A549 treated with AZD9567 at 1 μM for 4 hours (cell line): ENCODE data around the gene NRTN. TPM values are rescaled to one million over a fixed set of nuclear protein-coding genes. Genes with fewer than 3 reads are reported as not detected.

Source experiments
- total RNA-seq: library from RNA; stranded (reverse); fragments of 200-300 nt; extraction: Qiagen RNA extraction; gene quantifications from 5 replicates; pipeline ENCODE4 v1.2.3, GENCODE V29; 2022; ENCODE audit not compliant: insufficient read depth

The NRTN gene, protein sequence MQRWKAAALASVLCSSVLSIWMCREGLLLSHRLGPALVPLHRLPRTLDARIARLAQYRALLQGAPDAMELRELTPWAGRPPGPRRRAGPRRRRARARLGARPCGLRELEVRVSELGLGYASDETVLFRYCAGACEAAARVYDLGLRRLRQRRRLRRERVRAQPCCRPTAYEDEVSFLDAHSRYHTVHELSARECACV
- 0.71 to 1.2 TPM (median 0.86 TPM) in 4 of 5 replicates, not detected in the other for total RNA-seq

DNA sequence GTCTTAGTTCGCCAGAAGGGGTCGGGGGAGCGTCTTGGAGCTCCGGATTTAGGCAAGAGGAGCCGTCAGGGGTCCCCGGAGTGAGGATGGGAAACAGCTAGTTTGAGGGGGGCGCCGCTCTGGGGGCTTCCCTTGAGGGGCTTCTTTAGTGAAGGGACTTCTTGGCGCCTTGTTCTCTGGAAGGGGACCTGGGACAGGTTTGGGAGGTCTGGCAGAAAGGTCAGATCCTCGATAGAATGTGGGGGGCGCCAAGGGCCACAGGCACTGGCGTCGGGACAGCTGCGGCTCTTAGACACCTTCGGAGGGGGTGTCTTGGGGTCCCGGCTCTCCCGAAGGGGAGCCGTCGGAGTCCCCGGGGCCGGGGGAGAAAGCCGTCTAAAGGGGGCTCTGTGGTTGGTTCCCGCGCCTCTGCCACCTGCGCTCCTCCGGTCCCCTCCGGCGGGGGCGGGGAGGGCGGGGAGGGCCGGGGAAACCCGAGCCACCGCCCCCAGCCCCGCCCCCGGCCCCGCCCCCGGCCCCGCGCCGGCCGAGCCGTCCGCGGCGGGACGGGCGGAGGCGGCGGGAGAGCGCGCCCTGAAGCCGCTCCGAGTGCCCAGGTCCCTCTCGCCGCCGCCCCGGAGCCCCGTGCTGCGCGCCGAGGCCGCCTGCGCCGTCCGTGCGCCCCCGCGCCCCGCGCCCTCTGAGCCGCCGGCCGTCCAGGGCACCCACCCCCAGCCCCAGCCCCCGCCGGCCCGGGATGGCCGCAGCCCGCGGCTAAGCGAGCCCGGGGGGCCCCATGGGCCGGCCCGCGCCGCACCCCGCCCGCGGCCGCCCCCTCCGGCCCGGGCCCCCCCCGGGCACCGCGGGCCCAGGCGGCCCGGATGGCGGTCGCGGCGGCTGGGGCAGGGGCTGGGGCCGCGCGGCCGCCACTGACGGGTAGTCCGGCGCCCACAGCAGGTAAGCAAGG lies at the start of gene NRTN:
NRTN (plus strand) TSS at position 552 of the 946 bp plus-strand sequence. CDS start 19,099 bp downstream, outside the sequence.

DNA sequence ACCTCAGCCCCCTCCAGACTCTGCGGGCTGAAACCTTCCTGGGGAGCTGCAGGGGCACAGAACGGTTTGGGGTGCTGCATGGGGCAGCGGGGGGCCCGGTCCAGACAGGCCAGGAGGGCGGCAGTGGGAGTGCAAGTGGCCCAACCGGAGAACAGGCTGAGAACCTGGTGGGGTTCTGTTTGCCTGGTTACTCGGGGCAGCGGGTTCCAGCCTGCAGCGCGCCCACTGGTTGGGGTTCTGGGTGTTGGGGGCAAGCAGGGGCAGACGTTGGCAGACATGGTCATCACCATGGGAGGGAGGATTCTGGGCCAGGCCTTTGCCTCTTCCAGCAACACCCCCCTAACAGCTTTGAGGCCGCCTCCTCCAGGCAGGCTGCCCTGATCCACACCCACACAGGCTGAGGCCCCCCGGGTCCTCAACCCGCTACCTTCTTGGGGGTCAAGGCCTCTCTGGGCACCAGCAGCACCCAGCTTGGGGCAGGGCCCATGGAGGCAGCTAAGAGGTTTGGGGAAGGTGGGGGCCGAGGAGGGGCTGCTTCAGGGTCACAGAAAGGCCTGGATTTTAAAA lies 20.2 kb upstream of the NRTN start, which contains the start of gene PRR22:
PRR22 (minus strand) TSS at position 166 of the 567 bp plus-strand sequence; CDS start at position 80, 86 bp downstream.

DNA sequence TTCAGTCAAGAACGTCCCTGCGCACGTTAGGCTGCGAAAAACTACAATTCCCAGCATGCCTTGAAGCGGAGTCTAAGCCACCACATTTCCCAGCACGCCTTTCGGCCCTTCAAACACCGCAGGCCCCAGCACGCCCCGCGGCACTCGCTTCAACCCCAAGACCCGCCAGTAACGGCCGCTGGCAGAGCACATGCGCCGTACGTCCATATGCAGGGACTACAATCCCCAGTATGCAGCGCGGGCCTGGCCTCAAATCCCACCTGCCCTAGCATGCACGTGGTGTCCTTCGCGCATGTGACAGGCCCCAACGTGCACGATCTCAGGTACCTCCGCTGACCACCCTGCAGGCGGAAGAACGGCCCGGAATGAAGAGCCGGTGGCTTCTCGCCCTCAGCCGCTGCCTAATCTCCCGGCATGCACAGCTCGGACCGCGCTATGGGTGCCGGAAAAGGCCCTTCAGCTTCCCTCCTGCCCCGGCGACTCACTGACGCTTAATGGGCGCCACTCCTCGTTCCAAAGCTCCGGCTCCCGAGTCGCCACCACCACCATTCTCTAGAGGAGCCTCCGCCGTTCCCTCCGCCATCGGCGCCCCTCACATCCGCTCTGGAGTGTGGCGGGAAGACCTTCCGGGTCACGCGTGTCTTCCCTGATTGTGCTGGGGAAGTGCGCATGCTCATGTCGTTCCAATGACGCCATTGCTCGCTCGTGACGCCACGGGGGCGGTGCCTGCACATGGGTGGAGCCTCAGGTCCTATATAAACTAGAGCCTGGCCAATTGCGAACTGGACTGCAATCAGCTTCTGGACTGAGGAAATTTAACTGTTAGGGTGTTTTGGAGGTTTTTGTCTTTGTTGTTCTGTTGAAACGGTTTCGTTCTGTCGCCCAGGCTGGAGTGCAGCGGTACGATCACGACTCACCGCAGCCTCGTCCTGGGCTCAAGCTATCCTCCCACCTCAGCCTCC lies 14.0 kb upstream of the NRTN start, which contains the start of gene DUS3L:
DUS3L (minus strand) TSS at position 605 of the 962 bp plus-strand sequence; CDS start at position 583, 22 bp downstream.

DNA sequence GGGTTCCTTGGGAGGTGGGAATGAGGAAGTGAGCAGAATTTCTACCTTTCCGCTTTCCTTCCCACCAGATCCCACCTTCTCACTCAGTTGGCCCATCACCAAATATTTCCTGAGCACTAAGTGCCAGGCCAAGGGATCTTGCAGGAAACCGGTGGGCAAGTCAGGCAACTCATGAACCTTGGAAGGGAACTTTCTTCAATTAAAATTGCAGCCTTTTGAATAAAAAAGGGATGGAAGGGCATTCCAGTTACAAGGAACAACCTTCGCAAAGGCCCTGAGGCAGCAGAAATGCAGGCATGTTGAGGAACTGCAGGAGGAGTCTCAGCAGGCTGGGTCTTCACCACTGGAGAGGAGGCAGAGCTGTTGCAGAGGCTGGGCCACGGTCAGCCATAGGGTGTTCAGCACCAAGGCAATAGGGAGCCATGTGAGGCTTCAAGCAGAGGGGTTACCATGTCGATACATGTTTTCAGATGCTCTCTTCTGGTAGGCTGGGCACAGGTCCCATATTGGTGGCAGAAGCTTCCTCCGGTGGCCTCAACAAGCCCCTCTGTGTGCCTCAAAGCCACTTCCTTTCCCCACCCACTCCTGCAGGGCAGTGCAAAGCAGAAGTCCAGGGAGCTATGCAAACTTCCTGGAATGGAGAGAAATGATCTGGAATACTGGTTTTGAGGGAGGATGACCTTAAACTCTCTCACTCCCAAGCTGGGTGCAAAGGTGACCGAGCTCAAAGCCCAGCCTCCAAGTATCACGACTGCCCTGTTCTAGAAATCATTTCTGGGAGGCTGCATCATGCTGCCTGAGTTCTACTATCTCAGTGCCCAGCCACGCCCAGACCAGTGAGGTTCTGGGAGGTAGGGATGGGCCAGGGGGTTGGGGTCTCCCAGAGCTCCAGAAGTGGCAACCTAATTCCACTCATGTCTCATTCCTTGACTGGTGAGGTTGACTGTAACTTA lies 34.5 kb downstream of the NRTN start, which contains the start of gene FUT6:
FUT6 (minus strand) TSS at position 638 of the 953 bp plus-strand sequence. CDS start 7,135 bp downstream, outside the sequence.

DNA sequence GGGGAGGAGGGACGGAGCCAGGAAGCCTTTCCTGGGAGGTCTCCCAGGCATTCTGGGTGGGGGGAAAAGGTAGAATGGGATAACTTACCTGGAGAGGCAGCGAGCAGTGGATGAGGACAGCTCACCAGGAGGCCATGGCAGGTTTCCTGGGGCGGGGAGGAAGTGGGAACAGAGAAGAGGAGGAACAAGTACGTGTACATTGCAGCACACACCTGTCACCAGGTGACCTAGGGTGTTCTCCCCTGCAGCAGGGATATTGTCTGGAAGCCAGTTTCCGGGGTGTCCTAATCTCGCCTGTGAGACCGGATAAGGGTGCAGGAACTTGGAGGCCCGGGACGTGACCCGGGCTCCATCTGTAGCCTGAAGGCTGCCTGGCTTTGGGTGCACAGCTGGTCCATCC lies 46.4 kb downstream of the NRTN start, which contains the start of gene FUT3:
FUT3 (minus strand) TSS at position 148 of the 400 bp plus-strand sequence.

Other genes starting within 250 kb of the NRTN start
- 2.1 to 3.5 TPM (median 2.6 TPM) in 5 replicates for gene TINCR, start 237.1 kb upstream of the NRTN start, total RNA-seq
- gene SAFB2, start 182.3 kb upstream of the NRTN start, total RNA-seq = 26.0 to 44.1 TPM (median 36.0 TPM) in 5 replicates
- gene SAFB, start 182.0 kb upstream of the NRTN start, total RNA-seq = 47.5 to 53.0 TPM (median 50.0 TPM) in 5 replicates
- 42.8 to 72.7 TPM (median 69.3 TPM) in 5 replicates for gene MICOS13, start 124.6 kb upstream of the NRTN start, total RNA-seq
- 1.7 to 6.2 TPM (median 5.4 TPM) in 5 replicates for gene HSD11B1L, start 124.0 kb upstream of the NRTN start, total RNA-seq
- gene RPL36, start 114.8 kb upstream of the NRTN start, total RNA-seq = 696 to 858 TPM (median 802 TPM) in 5 replicates
- 46.9 to 66.8 TPM (median 60.7 TPM) in 5 replicates for gene LONP1, start 84.9 kb upstream of the NRTN start, total RNA-seq
- not detected in 5 replicates for gene CATSPERD, start 84.4 kb upstream of the NRTN start, total RNA-seq
- 2.8 to 3.1 TPM (median 2.8 TPM) in 4 of 5 replicates, not detected in the other for gene PRR22, start 20.3 kb upstream of the NRTN start, total RNA-seq
- 21.5 to 33.3 TPM (median 30.4 TPM) in 5 replicates for gene DUS3L, start 13.9 kb upstream of the NRTN start, total RNA-seq
- not detected in 5 replicates for gene FUT6, start 34.6 kb downstream of the NRTN start, total RNA-seq
- gene FUT3, start 46.4 kb downstream of the NRTN start, total RNA-seq = 0.06 TPM in 1 of 5 replicates, not detected in the others
- not detected in 5 replicates for gene FUT5, start 65.5 kb downstream of the NRTN start, total RNA-seq
- gene NDUFA11, start 98.7 kb downstream of the NRTN start, total RNA-seq = 208 to 299 TPM (median 293 TPM) in 5 replicates
- 0.48 to 0.86 TPM (median 0.71 TPM) in 4 of 5 replicates, not detected in the other for gene VMAC, start 99.8 kb downstream of the NRTN start, total RNA-seq
- 1.0 to 2.4 TPM (median 1.2 TPM) in 5 replicates for gene CAPS, start 109.2 kb downstream of the NRTN start, total RNA-seq
- gene RANBP3, start 173.1 kb downstream of the NRTN start, total RNA-seq = 38.4 to 84.9 TPM (median 44.4 TPM) in 5 replicates